Measurements from ENCODE around the gene PLA2G6. TPM values are rescaled to one million over a fixed set of nuclear protein-coding genes. Genes with fewer than 3 reads are reported as not detected.

PLA2G6 gene
- total RNA-seq, 1 experiment from 2014 or later, result 36.0 TPM

DNA sequence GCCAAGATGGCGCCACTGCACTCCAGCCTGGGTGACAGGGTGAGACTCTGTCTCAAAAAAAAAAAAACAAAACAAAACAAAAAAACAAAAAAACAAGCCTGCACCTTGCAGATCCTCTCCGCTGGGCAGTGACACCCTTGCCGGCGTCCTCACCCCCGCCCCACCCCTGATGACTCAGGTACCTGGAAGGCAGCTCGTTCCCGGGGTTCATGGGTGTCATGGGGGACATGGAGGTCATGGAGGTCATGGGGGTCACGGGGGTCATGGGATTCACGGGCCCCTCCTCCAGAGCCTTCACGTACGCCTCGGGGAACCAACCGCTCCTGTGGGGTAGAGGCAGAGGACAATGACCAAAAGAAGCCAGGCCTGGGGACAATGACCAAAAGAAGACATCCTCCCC lies 94.7 kb downstream of the PLA2G6 start:
- no TSS peak for BruUV-seq (replicated peaks)
- TF ChIP-seq ATF3 (IDR thresholded peaks at IDR 0.05) (no peak), SP1 (IDR thresholded peaks at IDR 0.05; ENCODE audit: low read depth) (no peak), ELF1 (IDR thresholded peaks at IDR 0.05; ENCODE audit: borderline replicate concordance, low read depth) (no peak)
- TF ChIP-seq, protein P1, sequence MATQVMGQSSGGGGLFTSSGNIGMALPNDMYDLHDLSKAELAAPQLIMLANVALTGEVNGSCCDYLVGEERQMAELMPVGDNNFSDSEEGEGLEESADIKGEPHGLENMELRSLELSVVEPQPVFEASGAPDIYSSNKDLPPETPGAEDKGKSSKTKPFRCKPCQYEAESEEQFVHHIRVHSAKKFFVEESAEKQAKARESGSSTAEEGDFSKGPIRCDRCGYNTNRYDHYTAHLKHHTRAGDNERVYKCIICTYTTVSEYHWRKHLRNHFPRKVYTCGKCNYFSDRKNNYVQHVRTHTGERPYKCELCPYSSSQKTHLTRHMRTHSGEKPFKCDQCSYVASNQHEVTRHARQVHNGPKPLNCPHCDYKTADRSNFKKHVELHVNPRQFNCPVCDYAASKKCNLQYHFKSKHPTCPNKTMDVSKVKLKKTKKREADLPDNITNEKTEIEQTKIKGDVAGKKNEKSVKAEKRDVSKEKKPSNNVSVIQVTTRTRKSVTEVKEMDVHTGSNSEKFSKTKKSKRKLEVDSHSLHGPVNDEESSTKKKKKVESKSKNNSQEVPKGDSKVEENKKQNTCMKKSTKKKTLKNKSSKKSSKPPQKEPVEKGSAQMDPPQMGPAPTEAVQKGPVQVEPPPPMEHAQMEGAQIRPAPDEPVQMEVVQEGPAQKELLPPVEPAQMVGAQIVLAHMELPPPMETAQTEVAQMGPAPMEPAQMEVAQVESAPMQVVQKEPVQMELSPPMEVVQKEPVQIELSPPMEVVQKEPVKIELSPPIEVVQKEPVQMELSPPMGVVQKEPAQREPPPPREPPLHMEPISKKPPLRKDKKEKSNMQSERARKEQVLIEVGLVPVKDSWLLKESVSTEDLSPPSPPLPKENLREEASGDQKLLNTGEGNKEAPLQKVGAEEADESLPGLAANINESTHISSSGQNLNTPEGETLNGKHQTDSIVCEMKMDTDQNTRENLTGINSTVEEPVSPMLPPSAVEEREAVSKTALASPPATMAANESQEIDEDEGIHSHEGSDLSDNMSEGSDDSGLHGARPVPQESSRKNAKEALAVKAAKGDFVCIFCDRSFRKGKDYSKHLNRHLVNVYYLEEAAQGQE (IDR thresholded peaks at IDR 0.05; ENCODE audit: low read depth), result no peak
- Histone ChIP-seq H3K9me3 (ENCODE audit: control insufficient read depth in 1 of 2, insufficient read depth in 1 of 2, low read depth in 1 of 2, low read length in 2 of 2) (no peaks in the 10 kb centered on the region), H3K79me2 (ENCODE audit: insufficient read depth, low read length) (no peaks in the 10 kb centered on the region), H3K4me1 (ENCODE audit: control insufficient read depth in 1 of 2, insufficient read depth in 2 of 2, low read length in 2 of 2) (peaks cover 0 to 4% of the 10 kb centered on the region in 2 experiments; a peak in 1 of 4 replicates), H3K36me3 (ENCODE audit: control insufficient read depth in 1 of 2, insufficient read depth in 2 of 2, low read length in 2 of 2) (no peaks in the 10 kb centered on the region), H3K9me2 (ENCODE audit: insufficient read depth) (no peaks in the 10 kb centered on the region), H3K4me3 (replicated peaks in 1 of 2; ENCODE audit: low read depth in 1 of 2, low read length in 2 of 2) (no peak overlapping the region), H3K4me2 (ENCODE audit: low read length) (no peak overlapping the region), H2AFZ (ENCODE audit: low read depth, low read length, poor library complexity, severe bottlenecking) (no peak overlapping the region), H3K27ac (ENCODE audit: low read depth, low read length) (no peak overlapping the region), H3K27me3 (ENCODE audit: insufficient read depth, low read length) (no peaks in the 10 kb centered on the region), H3K9ac (ENCODE audit: low read length) (no peak overlapping the region), H4K20me1 (ENCODE audit: insufficient read depth) (no peaks in the 10 kb centered on the region)
- no peak for ATAC-seq
- CTCF ChIA-PET, result no interaction called here
- RAD21 ChIA-PET (ENCODE audit: low non-redundant PET in 1 of 2, low total read pairs in 2 of 2, uncharacterized antibody in 2 of 2, unreplicated experiment in 2 of 2), result no interaction called here
- intact Hi-C loops (cut with micrococcal nuclease), result no loop called here
- no peak for DNase-seq (ENCODE audit: low read depth, low spot score)
- POLR2A ChIA-PET, result no interaction called here
